ENCODE measurements around the gene USP33. TPM values are rescaled to one million over a fixed set of nuclear protein-coding genes. Genes with fewer than 3 reads are reported as not detected.
A peak's percentile ranks its signal among the peaks of the same experiment; 100 is the strongest.
"Not testable (repeated sequence)": the region's sequence is repeated elsewhere in the genome, so short reads cannot be mapped to it uniquely, and the experiment has no call there.

The USP33 gene
- polyA plus RNA-seq, 3 donors, result 82.1 to 90.0 (median 84.7) TPM

DNA sequence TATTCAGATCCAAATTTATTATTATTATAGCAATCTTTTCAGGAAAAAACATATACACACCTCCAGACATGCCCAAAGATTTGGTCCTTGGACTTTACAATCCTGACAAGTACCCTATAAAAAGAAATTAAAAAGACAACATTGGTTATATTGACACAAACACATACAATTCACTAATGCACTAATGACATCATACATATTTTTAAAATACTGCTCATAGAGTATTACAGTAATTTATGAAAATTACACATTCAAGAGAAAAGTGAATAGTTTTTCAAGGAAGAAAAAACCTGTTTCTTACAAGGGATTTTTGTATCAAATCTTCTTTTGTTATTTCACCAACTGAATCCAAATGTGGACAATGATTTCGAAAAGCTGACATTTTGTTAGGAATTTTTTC is 18.3 kb downstream of the USP33 start:
- DNase-seq (ENCODE audit: low read depth in 3 of 3, low spot score in 2 of 3), result no peak

- DNase-seq (ENCODE audit: low read depth in 3 of 3, low spot score in 2 of 3), result no peak
These were observed 20.4 kb downstream of the USP33 start for GRCh38 chr1:77739235-77739634.

DNA sequence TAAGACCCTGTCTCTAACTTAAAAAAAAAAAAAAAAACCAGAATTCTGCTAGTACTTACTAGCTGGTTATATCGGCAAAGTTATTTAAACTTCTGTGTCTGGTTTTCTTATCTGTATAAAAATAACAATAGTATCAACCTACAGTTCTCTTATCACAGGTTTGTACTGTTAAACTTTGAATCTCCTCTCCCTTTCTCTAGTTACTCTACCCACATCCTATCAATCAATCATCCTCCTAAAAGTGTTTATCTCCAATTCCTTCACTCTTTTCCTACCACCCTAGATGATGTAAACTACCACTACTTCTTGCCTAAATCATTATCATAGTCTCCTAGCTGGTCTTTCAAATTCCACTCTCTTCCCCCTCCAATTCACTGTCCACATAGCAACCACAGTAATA is 27.6 kb downstream of the USP33 start:
- no peak for DNase-seq (ENCODE audit: low read depth in 3 of 3, low spot score in 2 of 3)

- no peak for DNase-seq (ENCODE audit: low read depth in 3 of 3, low spot score in 2 of 3)
These were observed 33.9 kb downstream of the USP33 start for GRCh38 chr1:77725706-77726105.

- DNase-seq (ENCODE audit: low read depth in 3 of 3, low spot score in 2 of 3), result no peak
These were observed 41.5 kb downstream of the USP33 start for GRCh38 chr1:77718181-77718580.

- DNase-seq (ENCODE audit: low read depth in 3 of 3, low spot score in 2 of 3), result no peak
These were observed 43.6 kb downstream of the USP33 start for GRCh38 chr1:77716065-77716464.

GRCh38 chr1:77709727-77710126 is 49.9 kb downstream of the USP33 start:
- no peak for DNase-seq (ENCODE audit: low read depth in 3 of 3, low spot score in 2 of 3)

DNA sequence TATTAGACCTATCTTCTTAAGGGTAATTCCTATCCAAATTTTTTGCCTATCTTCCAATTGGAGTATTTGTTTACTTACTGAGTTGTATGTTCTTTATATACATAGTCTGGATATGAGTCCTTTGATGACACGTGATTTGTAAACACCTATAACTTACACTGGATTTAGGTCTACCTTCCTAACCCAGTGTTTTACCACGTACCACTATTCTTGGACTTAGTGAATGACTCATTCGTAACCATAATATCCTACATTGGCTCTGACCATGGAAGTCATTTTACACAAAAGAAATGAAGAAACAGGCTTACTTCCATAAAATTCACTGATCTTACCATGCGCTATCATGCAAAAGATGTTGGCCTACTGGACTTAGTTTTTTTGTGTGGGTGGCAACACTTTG is 53.3 kb downstream of the USP33 start:
- DNase-seq (ENCODE audit: low read depth in 3 of 3, low spot score in 2 of 3), result no peak

GRCh38 chr1:77704736-77705135 is 54.9 kb downstream of the USP33 start:
- DNase-seq (ENCODE audit: low read depth in 3 of 3, low spot score in 2 of 3), result no peak

GRCh38 chr1:77699673-77700072 is 60.0 kb downstream of the USP33 start:
- DNase-seq (ENCODE audit: low read depth in 3 of 3, low spot score in 2 of 3), result not testable (repeated sequence)

GRCh38 chr1:77697441-77697840 is 62.2 kb downstream of the USP33 start:
- no peak for DNase-seq (ENCODE audit: low read depth in 3 of 3, low spot score in 2 of 3)

GRCh38 chr1:77688939-77689338 is 70.7 kb downstream of the USP33 start:
- no peak for DNase-seq (ENCODE audit: low read depth in 3 of 3, low spot score in 2 of 3)

DNA sequence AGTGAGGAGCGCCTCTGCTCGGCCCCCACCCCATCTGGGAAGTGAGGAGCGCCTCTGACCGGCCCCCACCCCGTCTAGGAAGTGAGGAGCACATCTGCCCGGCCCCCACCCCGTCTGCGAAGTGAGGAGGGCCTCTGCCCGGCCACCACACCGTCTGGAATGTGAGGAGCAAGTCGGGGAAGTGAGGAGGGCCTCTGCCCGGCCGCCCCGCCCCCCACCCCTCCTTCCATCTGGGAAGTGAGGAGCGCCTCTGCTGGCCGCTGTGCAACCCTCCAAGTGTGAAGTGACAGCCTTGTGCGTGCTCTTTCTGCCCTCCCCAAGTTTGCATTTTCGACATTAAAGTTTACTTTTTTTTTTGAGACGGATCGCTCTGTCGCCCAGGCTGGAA is 72.1 kb downstream of the USP33 start:
- no peak for DNase-seq (ENCODE audit: low read depth in 3 of 3, low spot score in 2 of 3)

- DNase-seq (ENCODE audit: low read depth in 3 of 3, low spot score in 2 of 3), result no peak
These were observed 72.7 kb downstream of the USP33 start for GRCh38 chr1:77686796-77687518.

DNA sequence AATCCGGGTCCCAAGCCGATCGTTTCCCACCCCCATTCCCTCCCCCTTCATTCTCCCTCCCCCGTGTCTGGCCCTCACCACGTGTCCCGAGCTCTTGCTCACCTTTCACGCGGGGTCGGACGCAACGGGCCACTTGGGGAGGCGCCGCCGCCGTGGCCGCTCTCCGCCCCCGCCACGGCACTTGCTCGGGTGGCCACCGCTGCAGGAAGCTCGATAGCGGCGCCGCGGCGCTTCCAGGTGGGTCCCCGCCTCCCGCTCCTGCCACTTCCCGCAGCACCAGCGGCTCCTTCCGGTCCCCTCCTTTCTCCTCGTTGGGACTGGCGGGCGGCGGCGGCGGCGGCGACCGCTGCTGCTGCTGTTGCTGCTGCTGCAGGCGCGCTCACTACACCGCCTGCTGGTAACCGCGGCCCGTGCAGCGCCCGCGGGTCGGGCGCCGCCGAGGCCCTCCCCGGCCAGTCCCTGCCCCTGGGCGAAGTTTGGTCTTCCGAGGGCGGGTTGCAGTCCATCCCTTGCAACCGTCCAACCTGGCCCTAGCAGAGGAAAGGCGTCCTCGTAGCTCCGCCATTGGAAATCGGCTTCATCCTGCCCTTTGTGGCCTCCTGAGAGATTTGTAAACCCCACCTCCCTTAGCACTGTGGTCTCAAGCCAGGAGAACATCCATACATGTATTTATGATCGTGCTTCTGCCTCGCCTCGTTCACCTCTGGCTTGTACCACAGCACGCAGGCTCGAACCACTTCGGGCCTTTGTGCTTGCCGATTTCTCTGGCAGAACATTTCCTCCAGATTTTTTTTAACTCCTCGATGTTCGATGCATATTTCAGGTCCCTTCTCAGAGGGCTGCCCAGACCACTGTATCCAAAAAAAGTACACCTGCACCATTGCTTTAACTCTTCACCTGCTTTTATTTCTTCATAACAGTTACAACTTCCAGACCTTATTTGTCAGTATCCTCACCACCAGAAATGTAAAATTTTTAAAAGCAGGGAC is 76.2 kb downstream of the USP33 start:
- DNase-seq (ENCODE audit: low read depth in 3 of 3, low spot score in 2 of 3), result peak; percentile 66 to 79 (median 67)

DNA sequence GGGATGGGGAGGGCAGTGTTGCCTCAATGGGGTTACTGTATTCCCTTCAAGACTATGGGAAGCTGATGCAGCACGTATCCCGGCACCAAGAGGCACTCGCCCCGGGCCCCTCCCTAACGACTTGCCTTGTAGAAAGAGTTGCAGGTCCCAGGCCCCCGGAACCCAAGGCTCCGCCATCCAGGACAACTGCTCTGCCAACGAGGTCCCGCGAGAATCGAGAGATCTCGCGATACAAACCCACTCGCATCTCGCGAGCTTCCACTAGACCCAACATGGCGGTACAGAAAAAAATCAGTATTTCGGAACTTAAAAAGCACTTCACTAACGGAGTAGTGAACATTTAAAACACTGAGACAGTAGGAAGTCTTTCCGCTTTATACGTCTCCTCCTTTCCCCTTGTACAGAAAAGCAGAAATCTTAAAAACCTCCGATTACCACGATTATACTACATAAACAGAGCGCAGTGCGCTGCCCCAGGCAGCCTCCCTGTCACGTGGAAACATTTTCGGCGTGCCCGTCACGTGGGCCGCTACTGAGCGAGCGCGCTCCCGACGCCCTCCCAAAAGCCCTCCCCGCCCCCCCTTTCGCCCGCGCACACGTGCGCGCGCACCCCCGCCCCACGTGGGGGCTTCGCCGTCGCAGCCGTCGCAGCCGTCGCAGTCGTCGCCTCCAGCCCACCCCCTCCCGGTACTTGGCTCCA is 77.0 kb downstream of the USP33 start, which contains the start of gene ZZZ3:
Gene ZZZ3 (minus strand): TSS at position 199 of the 700 bp plus-strand sequence. CDS start 49,304 bp downstream, outside the sequence.
- peak; percentile 94 to 100 (median 95) for DNase-seq (ENCODE audit: low read depth in 3 of 3, low spot score in 2 of 3)

DNA sequence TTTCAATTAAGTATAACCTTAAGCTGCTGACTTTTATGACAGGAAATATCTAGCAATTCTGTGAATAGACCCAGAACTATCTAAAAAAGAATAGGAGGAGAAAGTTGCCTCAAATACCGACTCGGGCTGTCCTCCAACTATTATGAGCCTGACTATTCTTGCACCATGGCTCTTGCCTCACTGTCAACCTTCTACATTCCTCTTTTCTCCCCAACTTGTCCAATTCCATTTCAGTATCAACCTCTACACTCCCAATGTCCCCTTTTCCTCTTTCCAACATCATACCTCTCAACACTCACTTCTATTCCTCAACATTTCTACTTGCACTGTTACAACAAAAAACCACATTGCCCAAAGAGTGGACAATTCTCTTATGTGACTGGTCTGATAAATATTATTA is 79.5 kb downstream of the USP33 start:
- no peak for DNase-seq (ENCODE audit: low read depth in 3 of 3, low spot score in 2 of 3)

- DNase-seq (ENCODE audit: low read depth in 3 of 3, low spot score in 2 of 3), result no peak
These were observed 80.7 kb downstream of the USP33 start for GRCh38 chr1:77678660-77679610.

GRCh38 chr1:77674807-77675206 is 84.8 kb downstream of the USP33 start:
- DNase-seq (ENCODE audit: low read depth in 3 of 3, low spot score in 2 of 3), result not testable (repeated sequence)
